HCT116 (cell line): ENCODE measurements around the gene NAALADL2. TPM values are rescaled to one million over a fixed set of nuclear protein-coding genes. Genes with fewer than 3 reads are reported as not detected.

Experiments used
- ATAC-seq: fragments of 200-7000 bp; cut with Tn5 transposase; 2 replicates; pipeline ENCODE4 v1.9.1; 2020; ENCODE audit warnings: mild to moderate bottlenecking, moderate library complexity
- BruUV-seq: library from RNA; stranded (reverse); fragments of 400-500 nt; replicated peaks from 2 replicates; lab custom pipeline; 2021; lab: Mats Ljungman, UMichigan
- CTCF ChIA-PET: fragments of 300-600 bp; sonication (Branson Sonifier 250); formaldehyde crosslinking; loops from one replicate; lab custom pipeline; 2021; ENCODE audit warnings: antibody characterized with exemption; lab: Charles Lee
- POLR2A ChIA-PET: fragments of 300-600, 350-600 bp; sonication (Branson Sonifier 250); formaldehyde crosslinking; loops from one replicate; lab custom pipeline; 2021; ENCODE audit warnings: antibody characterized with exemption; lab: Charles Lee
- RAD21 ChIA-PET, 2 experiments: fragments of 300-600 bp; sonication (Branson Sonifier 250); formaldehyde crosslinking; loops; one replicate each; lab custom pipeline; 2023; ENCODE audit warnings: low total read pairs in 2 of 2; ENCODE audit not compliant: uncharacterized antibody in 2 of 2, unreplicated experiment in 2 of 2, low non-redundant PET in 1 of 2; lab: Charles Lee
- DNase-seq: peaks from one replicate; pipeline ENCODE4 v3.0.0-alpha.2; 2010; ENCODE audit warnings: low read depth, low spot score
- H2AFZ ChIP-seq: fragments of 200-600 bp; shearing (Covaris generic), sonication (generic); 2 replicates; pipeline ENCODE4 v1.6.1; 2017; ENCODE audit warnings: low read depth, mixed run types, mixed read lengths, antibody characterized with exemption, low read length; ENCODE audit not compliant: poor library complexity, severe bottlenecking
- H3K27ac ChIP-seq: 2 replicates; pipeline ENCODE4 v1.5.1; 2012; ENCODE audit warnings: low read depth, low read length
- H3K27me3 ChIP-seq: fragments of 200-600 bp; sonication (generic); 2 replicates; pipeline ENCODE4 v1.6.1; 2016; ENCODE audit warnings: mixed run types, low read length, mixed read lengths; ENCODE audit not compliant: insufficient read depth
- H3K36me3 ChIP-seq, 2 experiments: fragments of 200-500 bp in 1 of 2; fragments of 200-600 bp in 1 of 2; sonication (Bioruptor generic) in 1 of 2; sonication (generic) in 1 of 2; 2 replicates each; pipeline versions ENCODE4 v1.5.1 to v1.6.1; 2014 to 2016; ENCODE audit warnings: low read length in 2 of 2, inconsistent platforms in 1 of 2, mixed read lengths in 1 of 2, mixed run types in 1 of 2; ENCODE audit not compliant: insufficient read depth in 2 of 2, control insufficient read depth in 1 of 2
- H3K4me1 ChIP-seq, 2 experiments: fragments of 200-600 bp in 1 of 2; sonication (generic) in 1 of 2; 2 replicates each; pipeline versions ENCODE4 v1.5.1 to v1.6.1; 2012 to 2017; ENCODE audit warnings: low read length in 2 of 2, inconsistent platforms in 1 of 2, mild to moderate bottlenecking in 1 of 2, mixed read lengths in 1 of 2, mixed run types in 1 of 2, moderate library complexity in 1 of 2; ENCODE audit not compliant: insufficient read depth in 2 of 2, control insufficient read depth in 1 of 2
- H3K4me2 ChIP-seq: fragments of 200-600 bp; sonication (generic); 2 replicates; pipeline ENCODE4 v1.6.1; 2017; ENCODE audit warnings: mixed run types, low read length, mixed read lengths
- H3K4me3 ChIP-seq, 2 experiments: fragments of 200-600 bp in 1 of 2; sonication (generic) in 1 of 2; replicated peaks in 1 of 2; 2 replicates each; pipeline ENCODE4 v1.5.1; 2011 to 2016; ENCODE audit warnings: low read length in 2 of 2, control low read depth in 1 of 2, low read depth in 1 of 2, mild to moderate bottlenecking in 1 of 2, mixed read lengths in 1 of 2, mixed run types in 1 of 2
- H3K79me2 ChIP-seq: fragments of 200-600 bp; sonication (generic); 2 replicates; pipeline ENCODE4 v1.6.1; 2017; ENCODE audit warnings: mild to moderate bottlenecking, mixed run types, low read length, moderate library complexity, mixed read lengths; ENCODE audit not compliant: insufficient read depth
- H3K9ac ChIP-seq: fragments of 200-600 bp; sonication (generic); 2 replicates; pipeline ENCODE4 v1.6.1; 2016; ENCODE audit warnings: low read length, mixed read lengths
- H3K9me2 ChIP-seq: fragments of 200-600 bp; sonication (generic), shearing (Covaris generic); 2 replicates; pipeline ENCODE4 v1.6.1; 2017; ENCODE audit warnings: mixed run types, mild to moderate bottlenecking, moderate library complexity; ENCODE audit not compliant: insufficient read depth
- H3K9me3 ChIP-seq, 2 experiments: fragments of 200-500 bp in 1 of 2; fragments of 200-600 bp in 1 of 2; sonication (Bioruptor generic) in 1 of 2; sonication (generic) in 1 of 2; 2 replicates each; pipeline ENCODE4 v1.6.1; 2014 to 2017; ENCODE audit warnings: low read length in 2 of 2, mixed read lengths in 2 of 2, inconsistent platforms in 1 of 2, low read depth in 1 of 2, mild to moderate bottlenecking in 1 of 2, mixed run types in 1 of 2, moderate library complexity in 1 of 2; ENCODE audit not compliant: control insufficient read depth in 1 of 2, insufficient read depth in 1 of 2
- H4K20me1 ChIP-seq: fragments of 200-600 bp; sonication (generic), shearing (Covaris generic); 2 replicates; pipeline ENCODE4 v1.6.1; 2017; ENCODE audit warnings: mixed run types, mild to moderate bottlenecking, moderate library complexity; ENCODE audit not compliant: insufficient read depth
- ATF3 ChIP-seq: IDR thresholded peaks from 2 replicates; pipeline ENCODE4 v1.6.1; 2012
- EGR1 ChIP-seq: IDR thresholded peaks from 2 replicates; pipeline ENCODE4 v1.6.1; 2012; ENCODE audit warnings: low read depth
- EZH2 ChIP-seq: fragments of 200-600 bp; sonication (generic); IDR thresholded peaks from 2 replicates; pipeline ENCODE4 v1.6.1; 2017; ENCODE audit warnings: antibody characterized with exemption, mixed run types
- EZH2phosphoT487 ChIP-seq: fragments of 200-600 bp; IDR thresholded peaks from 2 replicates; pipeline ENCODE4 v1.6.1; 2018; ENCODE audit warnings: antibody characterized with exemption, borderline replicate concordance
- FOSL1 ChIP-seq: IDR thresholded peaks from 2 replicates; pipeline ENCODE4 v1.6.1; 2012; ENCODE audit warnings: low read depth
- JUND ChIP-seq: IDR thresholded peaks from 2 replicates; pipeline ENCODE4 v1.6.1; 2012
- POLR2AphosphoS5 ChIP-seq: IDR thresholded peaks from 2 replicates; pipeline ENCODE4 v1.6.1; 2011; ENCODE audit warnings: mild to moderate bottlenecking, low read depth, low read length, moderate library complexity
- REST ChIP-seq: IDR thresholded peaks from 2 replicates; pipeline ENCODE4 v1.6.1; 2012; ENCODE audit warnings: low read depth
- SIN3A ChIP-seq: IDR thresholded peaks from 2 replicates; pipeline ENCODE4 v1.6.1; 2012; ENCODE audit warnings: low read depth
- SP1 ChIP-seq: IDR thresholded peaks from 2 replicates; pipeline ENCODE4 v1.6.1; 2012; ENCODE audit warnings: low read depth
- ZBTB33 ChIP-seq: IDR thresholded peaks from 2 replicates; pipeline ENCODE4 v1.6.1; 2011; ENCODE audit warnings: mild to moderate bottlenecking, low read length, moderate library complexity; ENCODE audit not compliant: insufficient replicate concordance; ENCODE audit errors: extremely low read depth
- ZFX ChIP-seq: fragments of 450-650 bp; IDR thresholded peaks from 2 replicates; pipeline ENCODE4 v1.6.1; 2017
- ZNF274 ChIP-seq: fragments of 200-500 bp; sonication (Bioruptor generic); IDR thresholded peaks from 2 replicates; pipeline ENCODE4 v1.6.1; 2014; ENCODE audit warnings: mild to moderate bottlenecking, low read depth, low read length, inconsistent platforms
- intact Hi-C: fragments of 100-400 bp; cut with micrococcal nuclease; formaldehyde crosslinking; loops from 2 replicates; pipeline ENCODE4 v1.10.0; 2022
- total RNA-seq: library from RNA; stranded (reverse); gene quantifications from one replicate; pipeline ENCODE4 v1.2.1, GENCODE V29; 2021; ENCODE audit not compliant: unreplicated experiment
- TF ChIP-seq, protein P1 (sequence below): IDR thresholded peaks from 2 replicates; pipeline ENCODE4 v1.6.1; 2012

NAALADL2 gene
- total RNA-seq, 1 experiment from 2014 or later = 2.9 TPM

- no peaks in the 10 kb centered on the region for H3K9me3 ChIP-seq
- no peaks in the 10 kb centered on the region for H3K9me2 ChIP-seq
- intact Hi-C loops = no loop called here
- TF ChIP-seq REST = no peak
- no peak for TF ChIP-seq ZFX
- no peak for TF ChIP-seq ZNF274
- no peak for TF ChIP-seq EZH2
- TF ChIP-seq EGR1 = no peak
- no peak for TF ChIP-seq ATF3
- no peak for TF ChIP-seq FOSL1
- TF ChIP-seq, protein P1, sequence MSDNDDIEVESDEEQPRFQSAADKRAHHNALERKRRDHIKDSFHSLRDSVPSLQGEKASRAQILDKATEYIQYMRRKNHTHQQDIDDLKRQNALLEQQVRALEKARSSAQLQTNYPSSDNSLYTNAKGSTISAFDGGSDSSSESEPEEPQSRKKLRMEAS = no peak
- no peak for TF ChIP-seq SIN3A
- no peak for TF ChIP-seq POLR2AphosphoS5
- no peak for TF ChIP-seq EZH2phosphoT487
- no peak for TF ChIP-seq SP1
- no peak for TF ChIP-seq ZBTB33
- TF ChIP-seq JUND = no peak
- TF ChIP-seq, all 23 proteins: peak for 0
- Histone ChIP-seq H3K4me1 (no peaks in the 10 kb centered on the region), H3K79me2 (no peaks in the 10 kb centered on the region), H3K27me3 (no peaks in the 10 kb centered on the region), H3K4me2 (no peak overlapping the region), H2AFZ (no peak overlapping the region), H4K20me1 (no peaks in the 10 kb centered on the region), H3K27ac (no peak overlapping the region), H3K9ac (no peak overlapping the region), H3K36me3 (no peaks in the 10 kb centered on the region), H3K4me3 (no peak overlapping the region)
- ChIA-PET RAD21 (interaction anchor here in 1 of 2 experiments (0.7 kb wide), 1 partner anchor 250 kb away, joined by 3 read pairs; no protein-coding TSS in a partner anchor), POLR2A (no interaction called here), CTCF (no interaction called here)
- BruUV-seq = no TSS peak
- DNase-seq (no peak), ATAC-seq (no peak)
These were observed 558.3 kb downstream of the NAALADL2 start for GRCh38 chr3:175417426-175417825.
